HG03039 (cell line): ENCODE measurements around the gene MYBPC3.
"Not testable (repeated sequence)": the region's sequence is repeated elsewhere in the genome, so short reads cannot be mapped to it uniquely, and the experiment has no call there.

Experiments
- ATAC-seq: cut with Tn5 transposase; IDR thresholded peaks from one replicate; pipeline ENCODE4 v1.9.1; 2021; ENCODE audit warnings: mild to moderate bottlenecking, moderate library complexity; ENCODE audit not compliant: unreplicated experiment

Gene MYBPC3

DNA sequence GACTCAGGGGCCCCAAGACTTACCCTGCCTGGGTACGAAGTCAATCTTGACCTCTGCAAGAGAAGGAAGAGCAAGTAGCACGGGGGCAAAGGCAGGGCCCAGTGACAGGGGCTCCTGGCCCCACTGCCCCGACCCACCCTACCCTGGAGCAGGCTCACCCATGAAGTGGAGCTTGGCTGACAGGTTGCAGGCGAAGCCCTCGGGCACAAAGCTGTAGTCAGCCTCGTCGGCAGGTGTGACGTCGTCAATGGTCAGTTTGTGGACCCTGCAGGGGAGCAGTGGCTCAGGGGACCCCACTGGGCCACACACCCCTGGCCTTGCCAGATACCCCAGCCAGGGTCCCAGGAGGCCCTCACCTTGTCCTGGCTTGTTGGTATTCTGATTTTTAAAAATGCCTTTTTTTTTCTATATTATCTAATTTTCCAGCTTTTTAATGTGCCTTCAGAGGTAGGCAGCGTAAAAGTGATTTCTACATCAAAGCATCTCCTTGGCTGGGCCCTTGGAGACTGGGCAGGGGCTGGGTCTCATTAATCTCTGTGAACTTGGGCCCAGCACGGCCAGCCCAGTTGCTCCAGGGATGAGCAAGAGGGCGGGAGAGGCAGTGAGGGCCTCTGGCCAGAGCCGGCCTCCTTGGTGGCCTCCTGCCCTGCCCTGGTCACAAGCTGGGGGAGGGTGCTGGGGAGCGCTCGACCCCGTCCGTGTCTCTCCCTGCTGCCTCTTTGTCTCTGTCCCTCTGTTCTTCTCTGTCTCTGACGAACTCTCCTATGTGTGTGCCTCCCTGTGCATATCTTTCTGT, 11.3 kb downstream of the MYBPC3 start:
- ATAC-seq: no peak

DNA sequence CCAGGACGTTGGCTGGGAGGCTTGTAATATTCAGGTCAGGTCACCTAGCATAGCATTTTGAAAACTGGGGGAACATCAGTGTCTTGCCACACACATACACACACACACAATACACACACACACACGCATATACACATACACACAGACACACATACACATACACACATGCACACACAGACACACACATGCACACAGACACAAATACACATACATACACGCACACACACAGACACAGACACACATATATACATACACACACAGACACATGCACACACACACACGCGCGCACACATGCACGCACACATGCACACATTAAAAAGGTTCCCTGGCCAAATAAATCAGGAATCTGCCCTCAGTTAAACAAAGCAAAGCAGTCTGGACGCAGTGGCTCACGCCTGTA, 12.5 kb downstream of the MYBPC3 start:
- no peak for ATAC-seq

DNA sequence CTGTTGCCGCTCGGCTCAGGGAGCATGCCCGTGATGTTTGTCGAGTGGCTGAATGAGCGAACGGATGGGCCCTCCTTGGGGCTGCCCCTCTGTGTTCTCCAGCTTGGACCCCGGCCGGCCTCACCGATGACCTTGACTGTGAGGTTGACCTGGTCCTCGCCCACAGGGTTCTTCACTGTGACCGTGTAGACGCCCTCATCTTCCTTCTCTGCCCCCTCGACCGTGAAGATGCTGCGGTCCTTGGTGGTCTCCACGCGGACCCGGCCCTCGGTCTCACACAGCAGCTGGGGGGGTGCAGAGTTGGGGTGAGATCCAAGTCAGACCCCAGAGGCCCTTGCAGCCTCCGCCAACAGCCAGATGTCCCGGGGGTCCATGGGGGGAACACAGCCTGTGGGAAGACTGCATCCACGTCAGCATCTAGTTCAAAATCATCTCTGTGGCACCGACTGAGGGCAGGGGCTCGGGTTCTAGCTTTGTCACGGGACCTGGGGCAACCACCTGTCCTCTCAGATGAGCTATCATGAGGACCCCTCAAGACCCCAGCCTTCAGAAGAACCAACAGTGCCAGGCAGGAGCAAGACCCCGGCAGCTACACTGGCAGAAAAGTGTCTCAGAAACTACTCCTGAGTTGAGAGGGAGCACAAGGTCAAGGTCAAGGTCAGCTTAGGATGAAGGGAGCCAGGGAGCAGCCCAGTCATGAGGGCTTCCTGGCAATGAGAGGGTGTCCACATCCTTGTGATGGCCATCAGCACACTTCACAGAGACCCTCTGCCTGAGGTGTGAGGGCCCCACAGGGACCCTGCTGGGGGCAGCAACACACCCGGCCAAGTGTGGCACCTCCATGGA, 13.9 kb downstream of the MYBPC3 start:
- ATAC-seq: no peak

DNA sequence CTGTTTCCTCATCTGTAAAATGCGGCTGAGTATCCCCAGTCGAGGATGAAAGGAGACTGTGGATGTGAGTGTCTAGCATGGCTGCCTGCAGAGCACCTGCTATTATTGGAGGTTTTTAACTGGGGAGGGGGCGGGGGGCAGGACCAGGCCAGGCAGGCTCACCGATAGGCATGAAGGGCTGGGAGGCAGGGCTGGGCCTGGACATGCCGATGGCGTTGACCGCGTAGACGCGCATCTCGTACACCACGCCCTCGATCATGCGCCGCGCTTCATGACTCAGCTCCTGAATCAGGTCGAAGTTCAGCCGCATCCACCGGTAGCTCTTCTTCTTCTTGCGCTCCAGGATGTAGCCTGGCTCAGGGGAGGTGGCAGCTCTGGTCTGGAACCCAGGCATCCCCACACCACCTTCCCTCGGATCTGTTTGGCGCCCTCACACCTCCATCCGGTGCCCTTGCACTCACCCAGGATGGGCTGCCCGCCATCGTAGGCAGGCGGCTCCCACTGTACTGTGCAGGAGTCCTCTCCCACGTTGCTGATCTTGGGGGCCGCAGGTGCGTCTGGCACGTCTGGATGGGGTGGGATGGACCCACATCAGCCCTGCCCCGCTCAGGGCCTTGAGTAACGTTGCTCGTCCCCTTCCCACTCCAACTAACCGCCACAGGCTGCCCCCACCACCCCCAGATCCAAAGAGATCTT, 15.1 kb downstream of the MYBPC3 start:
- ATAC-seq: no peak

DNA sequence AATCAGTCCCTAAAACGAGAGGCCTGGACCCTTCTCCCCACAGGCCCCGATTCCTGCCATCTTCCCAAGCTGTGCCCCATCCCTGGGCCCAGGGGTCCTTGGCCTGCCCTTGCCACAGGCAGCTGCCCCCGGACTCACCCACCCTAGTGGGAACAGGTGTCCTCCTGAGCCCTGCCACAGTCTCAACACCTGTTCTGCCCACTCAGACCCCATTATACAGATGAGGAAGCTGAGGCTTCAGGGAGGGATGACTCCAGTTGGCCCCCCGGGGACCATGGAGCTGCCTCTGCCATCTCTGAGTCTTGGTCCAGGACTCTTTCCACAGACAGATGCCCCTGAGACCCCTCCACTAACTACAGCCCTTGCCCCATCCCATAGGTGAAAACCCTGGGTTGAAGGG, 15.9 kb downstream of the MYBPC3 start:
- no peak for ATAC-seq

DNA sequence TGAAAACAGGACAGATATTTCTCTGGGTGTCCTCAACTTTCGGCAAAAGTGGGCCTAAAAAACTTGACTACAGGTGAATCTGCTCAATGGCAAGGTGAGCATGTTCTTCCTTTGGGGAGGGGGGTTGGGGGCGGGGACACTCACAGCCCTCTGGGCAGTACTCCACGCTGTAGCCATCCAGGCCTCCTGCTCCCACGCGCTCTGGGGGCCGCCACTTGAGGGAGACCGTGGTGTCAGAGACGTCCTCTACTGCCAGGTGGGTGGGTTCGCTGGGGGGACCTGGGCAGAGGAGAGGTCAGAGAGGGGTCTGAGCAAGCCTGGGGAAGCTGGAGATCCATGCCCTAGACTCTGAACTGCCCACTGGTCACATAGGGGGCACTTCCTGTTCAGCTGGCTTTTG, 16.8 kb downstream of the MYBPC3 start:
- ATAC-seq: no peak

DNA sequence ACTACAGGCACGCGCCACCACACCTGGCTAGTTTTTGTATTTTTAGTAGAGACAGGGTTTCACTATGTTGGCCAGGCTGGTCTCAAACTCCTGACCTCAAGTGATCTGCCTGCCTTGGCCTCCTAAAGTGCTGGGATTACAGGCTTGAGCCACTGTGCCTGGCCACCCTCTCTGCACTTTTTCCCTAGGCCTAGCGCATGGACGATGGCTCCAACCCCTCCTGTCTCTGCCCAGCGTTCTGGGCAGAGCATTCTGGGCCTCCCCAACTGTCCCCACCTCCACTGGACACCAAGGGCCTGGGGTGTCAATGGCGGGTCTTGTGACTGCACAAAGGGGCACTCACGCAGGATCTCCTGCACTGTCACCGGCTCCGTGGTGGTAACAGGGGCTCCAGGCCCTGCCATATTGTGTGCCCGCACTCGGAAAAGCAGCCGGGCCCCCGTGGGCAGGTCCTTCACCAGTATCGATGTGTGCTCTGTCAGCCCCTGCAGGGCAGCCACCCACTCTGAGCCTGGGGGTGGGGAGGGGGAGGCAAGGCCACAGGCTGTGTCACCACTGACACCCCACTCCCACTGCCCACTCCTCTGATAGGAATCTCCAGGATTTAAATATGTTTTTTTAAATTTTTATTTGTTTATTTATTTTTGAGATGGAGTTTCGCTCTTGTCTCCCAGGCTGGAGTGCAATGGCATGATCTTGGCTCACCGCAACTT, 17.6 kb downstream of the MYBPC3 start:
- ATAC-seq: not testable (repeated sequence)

DNA sequence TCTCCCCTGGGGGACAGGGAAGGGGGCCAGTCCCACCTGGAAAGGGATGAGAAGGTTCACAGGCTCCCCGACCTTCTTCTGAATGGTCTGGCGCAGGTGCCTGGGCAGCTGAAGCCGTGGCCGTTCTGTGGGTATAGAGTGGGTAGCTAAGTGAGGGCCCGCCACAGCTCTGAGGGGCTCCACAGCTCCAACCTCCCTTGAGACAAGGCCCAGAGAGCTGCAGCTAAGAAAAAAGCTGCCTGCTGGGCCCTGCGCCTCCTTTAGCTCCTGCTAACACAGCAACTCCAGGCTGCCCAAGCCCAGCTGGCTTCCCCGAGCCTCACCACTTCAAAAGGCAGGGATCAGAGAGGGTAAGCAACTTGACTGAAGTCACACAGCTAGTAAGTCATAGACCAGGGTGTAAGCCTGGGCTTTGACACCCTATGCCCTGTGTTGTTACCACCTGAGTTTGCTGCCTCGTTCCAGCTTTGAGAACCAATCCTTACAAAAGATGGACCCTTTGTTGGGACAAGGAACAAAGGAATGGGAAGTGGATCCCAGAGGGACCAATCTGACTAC, 18.5 kb downstream of the MYBPC3 start:
- no peak for ATAC-seq

DNA sequence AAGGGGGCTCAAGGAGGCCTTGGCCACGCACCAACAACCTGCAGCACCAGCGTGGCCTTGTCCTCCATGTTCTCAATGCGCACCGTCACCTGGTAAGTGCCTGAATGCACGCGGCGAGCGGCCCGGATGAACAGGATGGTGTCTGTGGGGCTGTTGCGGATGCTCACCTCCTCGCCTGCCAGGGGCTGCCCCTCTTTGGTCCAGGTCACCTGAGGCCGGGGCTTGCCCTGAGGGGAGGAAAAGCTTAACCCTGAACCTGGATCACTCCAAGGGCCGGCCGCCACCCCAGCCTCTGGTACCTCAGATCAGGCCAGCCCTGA, 19.0 kb downstream of the MYBPC3 start:
- ATAC-seq: no peak

DNA sequence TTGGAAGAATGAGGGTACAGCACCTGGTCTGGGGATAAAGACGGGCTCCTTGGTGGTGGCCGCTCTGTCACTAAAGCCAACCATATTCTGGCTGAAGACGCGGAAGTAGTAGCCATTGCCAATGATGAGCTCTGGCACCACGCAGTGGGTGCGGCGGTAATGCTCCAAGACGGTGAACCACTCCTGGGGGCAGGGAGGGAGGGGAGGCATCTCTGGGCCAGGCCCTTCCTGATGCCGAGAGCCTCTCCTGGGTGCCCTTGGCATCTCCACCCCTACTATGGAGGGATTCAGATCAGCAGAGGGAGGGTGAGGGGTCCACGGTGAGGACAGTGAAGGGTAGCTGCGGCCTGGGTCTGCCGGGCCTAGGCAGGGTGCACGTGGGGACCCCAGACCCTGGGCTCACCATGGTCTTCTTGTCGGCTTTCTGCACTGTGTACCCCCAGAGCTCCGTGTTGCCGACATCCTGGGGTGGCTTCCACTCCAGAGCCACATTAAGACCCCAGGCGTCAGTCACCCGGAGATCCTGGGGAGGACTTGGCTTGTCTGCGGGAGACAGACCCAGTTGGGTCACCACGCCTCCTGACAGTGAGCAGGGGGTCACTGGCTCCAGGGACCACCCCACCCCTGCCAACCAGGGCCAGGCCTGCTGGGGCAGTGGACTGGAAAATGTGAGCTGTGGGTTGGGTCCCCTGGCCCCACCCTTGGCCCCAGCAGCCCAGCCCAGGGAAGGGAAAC, 19.5 kb downstream of the MYBPC3 start:
- no peak for ATAC-seq

DNA sequence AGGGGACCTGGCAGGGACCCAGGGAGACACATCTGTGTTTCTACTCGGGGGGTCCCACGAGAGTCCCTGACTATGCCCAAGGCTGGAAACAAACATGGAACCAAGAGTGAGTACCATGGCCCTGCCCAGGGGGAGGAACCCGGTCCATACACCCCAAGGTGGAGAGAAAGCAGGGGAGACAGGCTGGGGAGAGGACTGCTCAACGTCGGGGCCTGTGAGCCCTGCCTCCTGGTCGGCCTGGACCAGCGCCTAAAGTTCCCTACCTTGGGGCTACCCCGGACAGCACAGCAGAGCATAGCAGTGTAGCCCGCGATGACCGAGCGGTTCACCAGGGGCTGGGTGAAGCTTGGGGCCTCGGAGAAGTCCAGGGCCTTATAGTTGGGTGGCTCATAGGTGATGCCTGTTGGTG, 20.2 kb downstream of the MYBPC3 start:
- ATAC-seq: no peak

DNA sequence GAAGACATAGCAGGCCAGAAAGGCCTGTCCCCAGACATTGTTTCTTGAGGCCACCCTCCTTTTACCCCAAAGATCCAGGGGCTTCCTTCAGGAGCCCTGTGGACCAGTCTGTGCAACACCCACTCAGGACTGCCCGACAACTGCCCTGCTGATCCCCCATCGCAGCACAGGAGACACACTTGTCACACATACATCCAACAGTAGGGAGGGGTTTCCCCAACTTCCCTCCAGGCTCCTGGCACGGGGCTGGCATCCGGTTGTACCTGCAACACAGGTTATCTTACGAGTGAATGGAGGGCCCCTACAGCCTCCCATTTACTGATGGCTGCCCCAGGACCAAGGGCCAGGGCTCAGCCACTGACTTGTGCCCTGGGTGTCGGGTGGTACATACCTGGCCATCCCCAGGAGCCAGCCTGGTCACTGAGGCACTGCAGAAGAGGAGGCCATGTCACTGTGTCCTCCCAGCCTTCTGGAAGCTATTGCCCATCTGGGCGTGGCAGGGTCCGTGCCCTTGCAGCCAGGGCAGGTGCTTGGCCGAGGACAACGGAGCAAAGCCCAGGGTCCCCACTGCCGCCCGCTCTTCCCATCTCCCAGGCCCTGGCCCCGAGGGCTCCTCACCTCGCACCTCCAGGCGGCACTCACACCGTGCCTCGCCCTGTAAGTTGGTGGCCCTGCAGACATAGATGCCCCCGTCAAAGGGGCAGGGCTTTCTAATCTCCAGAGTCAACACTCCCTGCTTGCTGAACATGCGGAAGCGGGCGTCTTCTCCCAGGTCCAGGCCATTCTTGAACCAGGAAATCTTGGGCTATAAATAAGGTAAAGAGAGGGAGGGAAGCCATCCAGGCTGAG, 20.8 kb downstream of the MYBPC3 start:
- no peak for ATAC-seq

DNA sequence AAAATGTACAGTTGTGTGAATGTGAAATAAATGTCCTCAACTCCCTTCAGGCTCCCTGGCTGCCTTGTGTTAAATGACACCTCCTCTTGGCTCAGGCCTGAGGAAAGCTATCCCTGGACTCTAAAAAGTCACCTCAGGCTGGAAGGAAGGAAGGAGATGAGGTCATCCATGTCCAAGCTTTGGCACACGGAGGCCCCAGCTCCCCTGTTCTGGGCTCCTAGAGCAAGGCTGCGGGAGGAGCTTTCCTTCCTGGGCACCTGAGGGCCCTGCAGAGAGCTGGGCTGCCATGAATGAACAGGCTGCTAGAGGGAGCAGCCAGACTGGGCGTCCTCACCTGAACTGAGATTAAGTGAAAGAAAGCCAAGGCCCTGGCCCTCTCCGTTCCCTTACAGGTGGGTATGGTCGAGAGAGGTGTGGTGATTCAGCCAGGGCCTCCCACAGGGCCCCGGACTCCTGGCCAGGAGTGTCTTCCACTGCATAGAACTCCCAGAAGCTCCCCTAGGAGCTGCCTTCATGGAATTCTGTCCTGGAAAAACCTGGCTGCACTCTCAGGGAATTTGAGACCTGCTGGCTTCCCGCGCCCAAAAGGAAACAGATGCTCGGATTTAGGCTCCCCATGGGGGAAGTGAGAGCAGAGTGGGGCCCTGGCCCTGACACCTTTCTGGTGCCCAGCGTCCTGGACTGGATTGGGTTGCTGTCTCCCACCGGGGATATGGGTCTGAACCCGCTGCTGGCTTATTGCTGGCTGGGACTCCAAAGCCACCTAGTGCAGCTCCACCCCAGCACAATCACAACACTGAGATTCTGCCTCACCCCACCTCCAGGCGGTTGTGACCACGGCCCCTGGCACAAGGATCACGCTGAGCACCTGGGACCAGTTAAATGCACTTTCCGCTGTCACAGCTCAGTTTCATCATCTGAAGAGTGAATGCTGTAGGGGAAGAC, 22.2 kb downstream of the MYBPC3 start:
- no peak for ATAC-seq

DNA sequence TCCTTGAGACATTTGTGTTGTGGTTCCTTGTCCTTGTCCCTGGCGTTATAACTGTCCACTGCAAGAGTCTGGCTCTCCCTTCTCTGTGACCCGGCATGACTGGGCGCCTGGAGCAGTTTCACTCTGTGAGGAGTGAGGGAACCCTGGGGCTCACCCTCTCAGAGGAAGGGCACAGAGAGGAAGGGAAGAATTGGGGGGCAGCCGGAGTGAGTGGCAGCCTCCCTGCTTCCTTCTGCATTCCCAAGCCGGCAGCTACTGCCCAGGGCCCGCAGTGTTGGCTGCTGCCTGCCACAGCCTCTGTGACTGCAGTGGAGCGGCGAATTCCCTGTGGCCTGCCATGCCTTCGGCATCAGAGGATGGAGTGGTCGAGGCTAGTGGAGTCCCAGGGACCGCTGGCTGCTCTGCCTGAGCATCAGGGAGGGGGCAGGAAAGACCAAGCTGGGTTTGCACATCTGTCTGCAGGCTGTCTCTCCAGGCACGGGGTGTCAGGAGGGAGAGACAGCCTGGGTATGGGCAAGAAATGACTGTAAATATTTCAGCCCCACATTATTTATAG, 23.0 kb downstream of the MYBPC3 start:
- no peak for ATAC-seq

DNA sequence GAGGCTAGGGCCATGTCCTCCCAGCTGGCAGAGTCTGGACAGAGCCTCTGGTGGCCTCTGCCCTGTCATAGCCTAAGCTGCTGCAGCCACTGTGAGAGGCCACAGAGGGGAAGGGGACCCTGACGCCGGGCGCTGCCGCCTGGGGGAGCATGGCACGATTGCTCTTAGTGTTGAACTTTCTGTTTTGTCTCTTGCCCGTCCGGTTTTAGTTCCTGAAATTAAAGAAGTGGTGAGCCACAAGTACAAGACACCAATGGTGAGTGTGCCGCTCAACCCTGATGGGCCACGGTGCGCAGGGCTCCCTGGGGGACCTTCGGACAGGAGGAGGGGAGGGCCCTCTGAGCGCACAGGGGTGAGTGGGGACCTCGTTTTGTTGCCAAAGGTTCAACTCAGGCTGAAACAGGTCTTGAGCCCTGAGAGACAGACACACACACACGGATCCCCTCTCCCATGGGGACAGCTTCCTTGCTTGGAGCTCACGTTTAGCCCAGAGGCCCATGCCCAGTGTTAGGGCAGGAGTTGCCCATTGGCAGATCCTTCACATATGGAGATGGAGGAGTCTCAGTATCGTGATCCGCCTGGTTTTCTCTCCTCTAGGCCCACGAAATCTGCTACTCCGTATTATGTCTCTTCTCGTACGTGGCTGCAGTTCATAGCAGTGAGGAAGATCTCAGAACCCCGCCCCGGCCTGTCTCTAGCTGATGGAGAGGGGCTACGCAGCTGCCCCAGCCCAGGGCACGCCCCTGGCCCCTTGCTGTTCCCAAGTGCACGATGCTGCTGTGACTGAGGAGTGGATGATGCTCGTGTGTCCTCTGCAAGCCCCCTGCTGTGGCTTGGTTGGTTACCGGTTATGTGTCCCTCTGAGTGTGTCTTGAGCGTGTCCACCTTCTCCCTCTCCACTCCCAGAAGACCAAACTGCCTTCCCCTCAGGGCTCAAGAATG, 23.8 kb downstream of the MYBPC3 start:
- ATAC-seq: no peak

DNA sequence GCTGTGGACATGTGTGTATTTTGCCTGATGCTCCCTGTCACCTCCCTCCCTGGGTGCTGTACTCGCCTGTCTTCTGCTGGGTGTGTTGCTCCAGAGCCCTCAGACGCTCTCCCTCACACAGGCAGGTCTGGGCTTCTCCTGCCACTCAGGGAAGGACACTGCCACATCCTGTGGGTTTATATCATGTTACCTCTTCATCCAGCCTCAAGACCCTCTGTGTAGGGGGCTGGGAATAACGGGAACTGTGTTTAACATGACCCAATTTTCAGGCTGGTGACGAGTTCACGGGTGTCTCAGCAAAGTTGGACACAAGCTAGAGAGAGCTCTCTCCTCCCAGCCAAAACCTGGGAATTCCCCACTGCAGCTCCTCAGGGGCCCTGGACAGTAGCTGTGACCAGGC, 24.6 kb downstream of the MYBPC3 start:
- ATAC-seq: no peak

DNA sequence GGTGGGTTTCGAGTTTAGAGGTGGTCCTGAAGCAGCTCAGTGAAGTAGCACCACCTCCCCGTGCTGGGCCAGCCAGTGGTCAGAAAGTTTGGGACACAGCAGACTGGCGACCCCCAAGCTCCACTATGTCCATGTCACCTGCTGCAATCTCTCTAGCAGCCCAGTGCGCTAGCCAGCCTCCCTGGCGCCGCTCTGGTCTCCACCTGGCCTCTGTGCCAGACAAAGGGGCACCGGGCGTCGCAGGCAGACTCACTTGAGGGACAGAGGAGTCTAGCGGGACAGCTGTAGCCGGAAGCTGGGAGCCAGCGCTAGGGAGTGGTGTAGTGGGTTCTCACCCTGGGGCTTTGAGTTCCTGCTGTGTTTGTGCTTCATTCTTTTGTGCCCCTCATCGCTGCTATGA, 25.5 kb downstream of the MYBPC3 start:
- no peak for ATAC-seq
